Progenitor cell of endocrine pancreas (in vitro differentiated cells): ENCODE measurements around the gene KCNMB2. TPM values are rescaled to one million over a fixed set of nuclear protein-coding genes. Genes with fewer than 3 reads are reported as not detected.

ENCODE experiments used
- DNase-seq: peaks from one replicate; pipeline ENCODE4 v3.0.0; 2021; ENCODE audit warnings: low spot score; ENCODE audit not compliant: unreplicated experiment
- H3K27ac Mint-ChIP-seq: 2 replicates; pipeline ENCODE4 v1.8.0; 2021; ENCODE audit warnings: mild to moderate bottlenecking, moderate library complexity, mixed read lengths
- H3K27me3 Mint-ChIP-seq: 2 replicates; pipeline ENCODE4 v1.8.0; 2021; ENCODE audit warnings: mixed read lengths
- H3K36me3 Mint-ChIP-seq: 2 replicates; pipeline ENCODE4 v1.8.0; 2022; ENCODE audit warnings: mixed read lengths; ENCODE audit not compliant: insufficient read depth
- H3K4me1 Mint-ChIP-seq: 2 replicates; pipeline ENCODE4 v1.8.0; 2021; ENCODE audit warnings: low read depth, mixed read lengths
- H3K4me3 Mint-ChIP-seq: 2 replicates; pipeline ENCODE4 v1.8.0; 2021; ENCODE audit warnings: low read depth, mild to moderate bottlenecking, moderate library complexity, mixed read lengths
- H3K9me3 Mint-ChIP-seq: 2 replicates; pipeline ENCODE4 v1.8.0; 2021; ENCODE audit warnings: low read depth, mixed read lengths
- CTCF ChIP-seq: fragments of 200-600 bp; sonication (generic); IDR thresholded peaks from one replicate; pipeline ENCODE4 v1.5.0; 2021; ENCODE audit warnings: antibody characterized with exemption, mild to moderate bottlenecking; ENCODE audit not compliant: unreplicated experiment
- total RNA-seq: library from RNA; stranded (reverse); gene quantifications from 2 replicates; pipeline ENCODE4 v1.2.1, GENCODE V29; 2021

The KCNMB2 gene
- total RNA-seq, 1 donor from 2014 or later, result not detected

- TF ChIP-seq CTCF, result no peak
- Mint-ChIP-seq H3K27me3 (no peaks in the 10 kb centered on the region), H3K36me3 (no peaks in the 10 kb centered on the region), H3K9me3 (no peaks in the 10 kb centered on the region), H3K27ac (no peak overlapping the region), H3K4me1 (no peaks in the 10 kb centered on the region), H3K4me3 (no peak overlapping the region)
- DNase-seq, result no peak
Observed at GRCh38 chr3:178597371-178597770, 61.1 kb downstream of the KCNMB2 start.

GRCh38 chr3:178602856-178603255, 66.6 kb downstream of the KCNMB2 start:
- H3K36me3 Mint-ChIP-seq, result no peaks in the 10 kb centered on the region
- H3K27ac Mint-ChIP-seq, result no peak overlapping the region
- no peaks in the 10 kb centered on the region for H3K4me1 Mint-ChIP-seq
- no peak for TF ChIP-seq CTCF
- H3K4me3 Mint-ChIP-seq, result no peak overlapping the region
- H3K9me3 Mint-ChIP-seq, result no peaks in the 10 kb centered on the region
- H3K27me3 Mint-ChIP-seq, result peaks cover 7% of the 10 kb centered on the region
- no peak for DNase-seq

GRCh38 chr3:178603735-178604134, 67.5 kb downstream of the KCNMB2 start:
- DNase-seq, result no peak
- H3K9me3 Mint-ChIP-seq, result peaks cover 2% of the 10 kb centered on the region
- H3K27ac Mint-ChIP-seq, result no peak overlapping the region
- no peak overlapping the region for H3K4me3 Mint-ChIP-seq
- H3K36me3 Mint-ChIP-seq, result no peaks in the 10 kb centered on the region
- no peak for TF ChIP-seq CTCF
- no peaks in the 10 kb centered on the region for H3K4me1 Mint-ChIP-seq
- H3K27me3 Mint-ChIP-seq, result peaks cover 7% of the 10 kb centered on the region

GRCh38 chr3:178618197-178618596, 82.0 kb downstream of the KCNMB2 start:
- no peak for TF ChIP-seq CTCF
- H3K27me3 Mint-ChIP-seq, result no peaks in the 10 kb centered on the region
- H3K4me1 Mint-ChIP-seq, result peaks cover 5% of the 10 kb centered on the region
- DNase-seq, result no peak
- H3K4me3 Mint-ChIP-seq, result no peak overlapping the region
- H3K27ac Mint-ChIP-seq, result no peak overlapping the region
- H3K9me3 Mint-ChIP-seq, result peaks cover 9% of the 10 kb centered on the region
- no peaks in the 10 kb centered on the region for H3K36me3 Mint-ChIP-seq

- no peaks in the 10 kb centered on the region for H3K27me3 Mint-ChIP-seq
- no peak overlapping the region for H3K27ac Mint-ChIP-seq
- peaks cover 4% of the 10 kb centered on the region for H3K9me3 Mint-ChIP-seq
- H3K36me3 Mint-ChIP-seq, result no peaks in the 10 kb centered on the region
- DNase-seq, result no peak
- H3K4me1 Mint-ChIP-seq, result no peaks in the 10 kb centered on the region
- H3K4me3 Mint-ChIP-seq, result no peak overlapping the region
- TF ChIP-seq CTCF, result no peak
Observed at GRCh38 chr3:178618896-178619295, 82.7 kb downstream of the KCNMB2 start.
